H1 (cell line): ENCODE measurements around the gene PDIA6. TPM values are rescaled to one million over a fixed set of nuclear protein-coding genes. Genes with fewer than 3 reads are reported as not detected.

Source experiments
- CTCF ChIA-PET: fragments of 300-600 bp; sonication (Branson Sonifier 250); formaldehyde crosslinking; loops from one replicate; lab custom pipeline; 2021; ENCODE audit not compliant: partially characterized antibody; lab: Charles Lee
- POLR2A ChIA-PET: fragments of 300-600 bp; sonication (Branson Sonifier 250); formaldehyde crosslinking; loops from one replicate; lab custom pipeline; 2021; ENCODE audit warnings: inconsistent platforms; ENCODE audit not compliant: partially characterized antibody; lab: Charles Lee
- DNase-seq, 2 experiments: peaks; one replicate each; pipeline versions ENCODE4 v3.0.0 to v3.0.0-alpha.2; 2010 to 2022; ENCODE audit warnings: low spot score in 2 of 2, low read depth in 1 of 2, mixed read lengths in 1 of 2
- FAIRE-seq: peaks from 2 replicates; lab custom pipeline; 2011; peaks lifted over from hg19 to GRCh38; lab: Jason Lieb, UNC
- H2AFZ ChIP-seq: 2 replicates; pipeline ENCODE4 v1.8.1; 2012; ENCODE audit warnings: low read length, inconsistent platforms
- H2AK5ac ChIP-seq: 2 replicates; pipeline ENCODE4 v1.6.1; 2013; ENCODE audit warnings: low read depth, low read length
- H2BK120ac ChIP-seq: replicated peaks from 2 replicates; pipeline ENCODE3; 2013; ENCODE audit warnings: low read depth, low read length, inconsistent platforms
- H2BK12ac ChIP-seq: 2 replicates; pipeline ENCODE4 v1.6.1; 2013; ENCODE audit warnings: low read depth, low read length
- H2BK15ac ChIP-seq: 2 replicates; pipeline ENCODE4 v1.6.1; 2013; ENCODE audit warnings: low read length
- H2BK20ac ChIP-seq: 2 replicates; pipeline ENCODE4 v1.6.1; 2013; ENCODE audit warnings: low read length
- H2BK5ac ChIP-seq: 2 replicates; pipeline ENCODE4 v1.6.1; 2013; ENCODE audit warnings: low read depth, low read length
- H3K14ac ChIP-seq: 2 replicates; pipeline ENCODE4 v1.6.1; 2013; ENCODE audit warnings: inconsistent platforms; ENCODE audit not compliant: insufficient read length
- H3K18ac ChIP-seq: 2 replicates; pipeline ENCODE4 v1.6.1; 2013; ENCODE audit warnings: low read length; ENCODE audit errors: extremely low read depth
- H3K23ac ChIP-seq: 2 replicates; pipeline ENCODE4 v1.6.1; 2013; ENCODE audit warnings: inconsistent platforms; ENCODE audit not compliant: insufficient read length
- H3K23me2 ChIP-seq: 2 replicates; pipeline ENCODE4 v1.6.1; 2013; ENCODE audit warnings: low read depth, low read length
- H3K27ac ChIP-seq: 2 replicates; pipeline ENCODE4 v1.6.1; 2011; ENCODE audit warnings: low read depth, low read length, inconsistent platforms
- H3K27me3 ChIP-seq, 4 experiments: replicated peaks in 1 of 4; 1 replicate in 1 of 4; 2 replicates in 3 of 4; pipeline versions ENCODE4 v1.6.1 to v1.8.1; 2011 to 2013; ENCODE audit warnings: low read length in 3 of 4, mild to moderate bottlenecking in 3 of 4, inconsistent platforms in 2 of 4, mixed read lengths in 2 of 4, moderate library complexity in 1 of 4; ENCODE audit not compliant: control insufficient read depth in 3 of 4, insufficient read depth in 3 of 4; ENCODE audit errors: extremely low read depth in 1 of 4
- H3K36me3 ChIP-seq, 4 experiments: 2 replicates each; pipeline versions ENCODE4 v1.6.1 to v1.8.1; 2011 to 2013; ENCODE audit warnings: mild to moderate bottlenecking in 4 of 4, low read length in 3 of 4, moderate library complexity in 2 of 4, control low read depth in 1 of 4, inconsistent platforms in 1 of 4; ENCODE audit not compliant: insufficient read depth in 4 of 4, control insufficient read depth in 2 of 4
- H3K4ac ChIP-seq: replicated peaks from 2 replicates; pipeline ENCODE3; 2013; ENCODE audit warnings: low read length, low read depth, mixed read lengths, inconsistent platforms; ENCODE audit not compliant: insufficient read length
- H3K4me1 ChIP-seq, 4 experiments: replicated peaks in 1 of 4; 1 replicate in 1 of 4; 2 replicates in 3 of 4; pipeline versions ENCODE4 v1.6.1 to v1.8.1; 2011 to 2013; ENCODE audit warnings: low read length in 3 of 4, inconsistent platforms in 2 of 4, mixed read lengths in 1 of 4; ENCODE audit not compliant: insufficient read depth in 4 of 4, control insufficient read depth in 3 of 4
- H3K4me2 ChIP-seq, 2 experiments: 2 replicates each; pipeline versions ENCODE4 v1.6.1 to v1.8.1; 2011 to 2013; ENCODE audit warnings: low read depth in 2 of 2, low read length in 2 of 2, control low read depth in 1 of 2, inconsistent platforms in 1 of 2, mild to moderate bottlenecking in 1 of 2; ENCODE audit not compliant: insufficient read depth in 1 of 2
- H3K4me3 ChIP-seq, 4 experiments: fragments of 200-600, 300-600 bp in 1 of 4; sonication (generic), shearing (Covaris generic), sonication (Bioruptor Twin) in 1 of 4; 2 replicates each; pipeline versions ENCODE4 v1.5.1 to v1.8.1; 2011 to 2016; ENCODE audit warnings: low read length in 4 of 4, low read depth in 3 of 4, control low read depth in 2 of 4, inconsistent platforms in 2 of 4, mild to moderate bottlenecking in 2 of 4, mixed read lengths in 1 of 4, moderate library complexity in 1 of 4; ENCODE audit not compliant: insufficient read depth in 2 of 4; ENCODE audit errors: extremely low read depth in 1 of 4
- H3K56ac ChIP-seq: replicated peaks from 2 replicates; pipeline ENCODE3; 2013; ENCODE audit warnings: low read depth, mild to moderate bottlenecking, mixed read lengths, low read length, inconsistent platforms; ENCODE audit not compliant: insufficient read length
- H3K79me1 ChIP-seq: 2 replicates; pipeline ENCODE4 v1.6.1; 2013; ENCODE audit warnings: low read depth, low read length, control low read depth
- H3K79me2 ChIP-seq, 2 experiments: 2 replicates each; pipeline versions ENCODE4 v1.6.1 to v1.8.1; 2012 to 2013; ENCODE audit warnings: low read length in 2 of 2, mild to moderate bottlenecking in 2 of 2, inconsistent platforms in 1 of 2; ENCODE audit not compliant: insufficient read depth in 2 of 2, control insufficient read depth in 1 of 2
- H3K9ac ChIP-seq, 4 experiments: replicated peaks in 1 of 4; 1 replicate in 1 of 4; 2 replicates in 3 of 4; pipeline versions ENCODE4 v1.6.1 to v1.8.1; 2011 to 2013; ENCODE audit warnings: low read depth in 3 of 4, low read length in 3 of 4, control low read depth in 2 of 4, mild to moderate bottlenecking in 2 of 4, moderate library complexity in 2 of 4, inconsistent platforms in 1 of 4; ENCODE audit errors: extremely low read depth in 1 of 4
- H3K9me3 ChIP-seq, 2 experiments: 2 replicates each; pipeline versions ENCODE4 v1.6.1 to v1.8.1; 2012 to 2013; ENCODE audit warnings: mild to moderate bottlenecking in 2 of 2, moderate library complexity in 2 of 2, control low read depth in 1 of 2, inconsistent platforms in 1 of 2, low read depth in 1 of 2, low read length in 1 of 2, mixed read lengths in 1 of 2; ENCODE audit not compliant: insufficient read depth in 2 of 2
- H4K20me1 ChIP-seq, 2 experiments: replicated peaks in 1 of 2; 2 replicates each; pipeline versions ENCODE3 to v1.8.1; 2011 to 2013; ENCODE audit warnings: inconsistent platforms in 2 of 2, low read length in 2 of 2, mild to moderate bottlenecking in 1 of 2; ENCODE audit not compliant: insufficient read depth in 2 of 2, control insufficient read depth in 1 of 2
- H4K5ac ChIP-seq: 2 replicates; pipeline ENCODE4 v1.6.1; 2013; ENCODE audit warnings: low read length, low read depth, mixed read lengths, inconsistent platforms; ENCODE audit not compliant: insufficient read length
- H4K8ac ChIP-seq: 2 replicates; pipeline ENCODE4 v1.8.0; 2013; ENCODE audit warnings: mild to moderate bottlenecking, moderate library complexity, low read length, inconsistent platforms; ENCODE audit not compliant: insufficient read depth; ENCODE audit errors: extremely low read depth
- H4K91ac ChIP-seq: replicated peaks from 2 replicates; pipeline ENCODE3; 2013; ENCODE audit warnings: low read length, mixed read lengths, inconsistent platforms; ENCODE audit not compliant: insufficient read length
- BRCA1 ChIP-seq: IDR thresholded peaks from 2 replicates; pipeline ENCODE4 v1.6.1; 2012; ENCODE audit warnings: low read depth, low read length, improper control_type of control experiment
- CBX8 ChIP-seq: fragments of 300-800, 300-1000 bp; sonication (generic); IDR thresholded peaks from 2 replicates; pipeline ENCODE4 v1.7.1; 2016; ENCODE audit warnings: low read depth, low read length, borderline replicate concordance
- EZH2 ChIP-seq: fragments of 200-600 bp; sonication (generic); IDR thresholded peaks from 2 replicates; pipeline ENCODE4 v1.7.1; 2012; ENCODE audit warnings: low read depth, mild to moderate bottlenecking, moderate library complexity, low read length, inconsistent platforms; ENCODE audit not compliant: severe bottlenecking
- HDAC2 ChIP-seq, 2 experiments: fragments of 300-600 bp in 1 of 2; sonication (generic) in 1 of 2; IDR thresholded peaks; 2 replicates each; pipeline ENCODE4 v1.6.1; 2011 to 2012; ENCODE audit warnings: low read depth in 2 of 2, low read length in 2 of 2, mild to moderate bottlenecking in 2 of 2, moderate library complexity in 2 of 2, borderline replicate concordance in 1 of 2, inconsistent platforms in 1 of 2
- KDM4A ChIP-seq: IDR thresholded peaks from one replicate; pipeline ENCODE4 v1.7.1; 2012; ENCODE audit warnings: low read depth, mild to moderate bottlenecking, moderate library complexity, low read length, inconsistent platforms; ENCODE audit not compliant: severe bottlenecking
- RNF2 ChIP-seq: fragments of 200-900, 300-1000 bp; sonication (generic); IDR thresholded peaks from 2 replicates; pipeline ENCODE4 v1.7.1; 2016; ENCODE audit warnings: borderline replicate concordance, low read depth, mild to moderate bottlenecking, antibody characterized with exemption, low read length; ENCODE audit not compliant: poor library complexity, severe bottlenecking; ENCODE audit errors: missing control alignments
- USF2 ChIP-seq: IDR thresholded peaks from 2 replicates; pipeline ENCODE4 v1.6.1; 2011; ENCODE audit warnings: low read length, improper control_type of control experiment
- WGBS, 2 experiments: shearing (Covaris generic) in 1 of 2; methylation state at CpG; one replicate each; pipeline versions ENCODE4 v1.1.6 to v1.1.7; 2013 to 2015; ENCODE audit warnings: low lambda C conversion rate in 2 of 2, mixed read lengths in 2 of 2, inconsistent platforms in 1 of 2, low coverage in 1 of 2, missing lambda C conversion rate in 1 of 2; ENCODE audit not compliant: insufficient replicate concordance in 2 of 2, insufficient coverage in 1 of 2, insufficient read length in 1 of 2; ENCODE audit errors: extremely low coverage in 1 of 2, missing lambda C conversion rate in 1 of 2; 5-methylcytosine and 5-hydroxymethylcytosine counted together
- polyA plus RNA-seq, 7 experiments: library from polyadenylated mRNA; depleted of rRNA in 3 of 7; stranded (reverse) in 5 of 7; unstranded in 2 of 7; fragments of >200 nt in 5 of 7; fragments of 200-250 nt in 2 of 7; gene quantifications; 1 replicate in 5 of 7; 2 replicates in 1 of 7; 4 replicates in 1 of 7; pipeline versions ENCODE4 v1.2.1 to v1.2.3, GENCODE V29; 2011 to 2013; ENCODE audit warnings: missing spikeins in 2 of 7, mixed read lengths in 2 of 7
- total RNA-seq: library from RNA; stranded (reverse); fragmentation: NEBNext Ultra II Directional; extraction: Animal tissue kit (Norgen Biotek cat#: 25700); gene quantifications from 2 replicates; pipeline ENCODE4 v1.2.1, GENCODE V29; 2021

PDIA6 gene
- total and polyA plus RNA-seq, 2 of the 8 experiments (the other 6 are each of a cell fraction or from before 2014, with no cell fraction given): 181 to 384 TPM

- TF ChIP-seq HDAC2 (IDR thresholded peaks at IDR 0.05; ENCODE audit: borderline replicate concordance in 1 of 2, low read depth in 2 of 2, low read length in 2 of 2): no peak
- no peak for TF ChIP-seq USF2
- TF ChIP-seq RNF2: no peak
- TF ChIP-seq CBX8: no peak
- no peak for TF ChIP-seq BRCA1
- no peak for TF ChIP-seq EZH2
- TF ChIP-seq KDM4A: no peak
- TF ChIP-seq, all 59 proteins: peak for 0
Measured at GRCh38 chr2:10847008-10847407, 34.4 kb upstream of the PDIA6 start.

More at GRCh38 chr2:10847008-10847407, 34.4 kb upstream of the PDIA6 start:
- Histone ChIP-seq H3K14ac (no peak overlapping the region), H3K27me3 (no peaks in the 10 kb centered on the region), H3K18ac (no peak overlapping the region), H4K91ac (no peak overlapping the region), H2BK5ac (no peak overlapping the region), H3K4me1 (peaks cover 0 to 6% (median 1%) of the 10 kb centered on the region in 4 experiments; a peak in 5 of 7 replicates), H2BK120ac (no peak overlapping the region), H3K4me2 (no peak overlapping the region), H3K27ac (no peak overlapping the region), H2BK12ac (no peak overlapping the region; the same call in 1 of the 2 replicates), H2AK5ac (no peak overlapping the region), H2AFZ (no peak overlapping the region), H3K56ac (no peak overlapping the region), H2BK15ac (no peak overlapping the region), H3K4ac (no peak overlapping the region), H3K23ac (no peak overlapping the region), H2BK20ac (no peak overlapping the region), H3K36me3 (no peaks in the 10 kb centered on the region), H3K4me3 (no peak overlapping the region), H3K9ac (no peak overlapping the region), H3K79me1 (no peaks in the 10 kb centered on the region), H3K9me3 (peaks cover 0 to 1% of the 10 kb centered on the region in 2 experiments; a peak in 1 of 4 replicates), H4K20me1 (no peaks in the 10 kb centered on the region), H3K79me2 (no peaks in the 10 kb centered on the region), H3K23me2 (no peaks in the 10 kb centered on the region), H4K5ac (no peak overlapping the region), H4K8ac (0 out of 2 replicates have a peak overlapping the region, but pooled peaks have one; percentile 12)
- ChIA-PET POLR2A (no interaction called here), CTCF (interaction anchor here (0.6 to 3.8 kb wide), 14 partner anchors 9 to 286 kb away, joined by 3 to 14 read pairs (median 3); a partner anchor contains a TSS)
- WGBS, 2 experiments: 85% methylated on average over 7 of the region's 7 CpGs; no CpG with 5 or more reads in 1 of the 2 experiments
- FAIRE-seq: no peak
- no peak for DNase-seq
